HG02973 (cell line): ENCODE data around the gene GATD1.

Experiments used
- ATAC-seq: cut with Tn5 transposase; IDR thresholded peaks from one replicate; pipeline ENCODE4 v1.9.1; 2021; ENCODE audit warnings: moderate library complexity; ENCODE audit not compliant: unreplicated experiment

GATD1 gene

GRCh38 chr11:777288-778255 lies at the start of gene GATD1:
GATD1 (minus strand) TSS chr11:777487; CDS start chr11:777462, 25 bp downstream.
- peak; percentile 62 for ATAC-seq

GRCh38 chr11:826836-827145 lies 49.5 kb upstream of the GATD1 start:
- ATAC-seq: no peak

- no peak for ATAC-seq
Measured at GRCh38 chr11:826227-826621, 48.9 kb upstream of the GATD1 start.

GRCh38 chr11:825366-826226 lies 48.3 kb upstream of the GATD1 start:
- ATAC-seq: no peak

GRCh38 chr11:824942-825341 lies 47.7 kb upstream of the GATD1 start:
- no peak for ATAC-seq

GRCh38 chr11:824292-824880 lies 47.1 kb upstream of the GATD1 start:
- ATAC-seq: no peak

- no peak for ATAC-seq
Measured at GRCh38 chr11:823441-824291, 46.4 kb upstream of the GATD1 start.

- no peak for ATAC-seq
Measured at GRCh38 chr11:821512-822371, 44.5 kb upstream of the GATD1 start.

GRCh38 chr11:820655-821511 lies 43.6 kb upstream of the GATD1 start:
- no peak for ATAC-seq

GRCh38 chr11:819943-820649 lies 42.8 kb upstream of the GATD1 start:
- ATAC-seq: peak; percentile 47

- peak; percentile 53 for ATAC-seq
Measured at GRCh38 chr11:819129-819931, 42.0 kb upstream of the GATD1 start.

- ATAC-seq: no peak
Measured at GRCh38 chr11:818396-819128, 41.3 kb upstream of the GATD1 start, which contains the start of gene PNPLA2. PNPLA2 (plus strand) TSS chr11:818914; CDS start chr11:819719, 805 bp downstream.

- ATAC-seq: no peak
Measured at GRCh38 chr11:816433-816779, 39.1 kb upstream of the GATD1 start.

- ATAC-seq: no peak
Measured at GRCh38 chr11:815675-816432, 38.6 kb upstream of the GATD1 start.

GRCh38 chr11:813456-814096 lies 36.3 kb upstream of the GATD1 start:
- no peak for ATAC-seq
